CD1c-positive myeloid dendritic cell (primary cell): ENCODE data around the gene CLCNKB.
"Not testable (repeated sequence)": the region's sequence is repeated elsewhere in the genome, so short reads cannot be mapped to it uniquely, and the experiment has no call there.

Experiments
- DNase-seq: peaks from one replicate; pipeline ENCODE4 v3.0.0-alpha.2; 2016; ENCODE audit errors: extremely low spot score

The CLCNKB gene

GRCh38 chr1:16043521-16043920 is at the start of gene CLCNKB:
Gene CLCNKB (plus strand): TSS chr1:16043782. CDS start chr1:16044493, 711 bp downstream.
- no peak for DNase-seq

GRCh38 chr1:15994081-15994480 is 49.5 kb upstream of the CLCNKB start:
- no peak for DNase-seq

DNA sequence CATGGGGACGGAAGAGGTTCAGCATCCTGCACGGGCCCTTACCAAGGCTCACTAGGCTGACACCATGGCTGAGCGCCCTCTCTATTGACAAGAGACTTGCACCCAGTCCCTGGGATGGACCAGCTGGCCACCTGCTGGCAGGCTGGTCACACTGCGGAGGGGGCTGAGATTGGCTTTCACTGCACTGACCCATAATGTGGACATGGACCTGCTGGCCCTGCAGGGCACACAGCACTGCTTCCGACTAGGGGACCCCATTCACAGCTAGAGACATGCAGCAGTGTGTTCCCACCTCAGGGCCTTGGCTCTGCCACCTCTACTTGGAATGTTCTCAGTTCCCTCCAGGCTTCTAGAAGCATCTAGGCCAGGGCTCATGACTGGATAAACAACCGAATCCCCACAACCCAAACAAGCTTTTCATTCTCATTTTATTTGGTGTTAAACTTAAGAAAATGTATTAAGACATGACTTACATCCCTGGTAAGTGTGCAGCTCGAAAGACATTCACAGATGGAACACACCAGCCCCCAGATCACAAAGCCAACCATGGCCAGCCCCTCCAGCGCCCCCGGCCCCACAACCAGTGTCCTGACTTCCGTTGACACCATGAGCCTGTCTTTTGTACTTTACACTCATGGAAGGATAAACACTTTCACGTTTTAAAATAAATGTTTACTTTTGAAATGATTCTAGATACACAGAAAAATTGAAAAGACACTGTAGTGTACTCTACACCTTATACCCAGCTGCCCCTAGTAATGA is 48.8 kb upstream of the CLCNKB start:
- DNase-seq = peak; percentile 69

DNA sequence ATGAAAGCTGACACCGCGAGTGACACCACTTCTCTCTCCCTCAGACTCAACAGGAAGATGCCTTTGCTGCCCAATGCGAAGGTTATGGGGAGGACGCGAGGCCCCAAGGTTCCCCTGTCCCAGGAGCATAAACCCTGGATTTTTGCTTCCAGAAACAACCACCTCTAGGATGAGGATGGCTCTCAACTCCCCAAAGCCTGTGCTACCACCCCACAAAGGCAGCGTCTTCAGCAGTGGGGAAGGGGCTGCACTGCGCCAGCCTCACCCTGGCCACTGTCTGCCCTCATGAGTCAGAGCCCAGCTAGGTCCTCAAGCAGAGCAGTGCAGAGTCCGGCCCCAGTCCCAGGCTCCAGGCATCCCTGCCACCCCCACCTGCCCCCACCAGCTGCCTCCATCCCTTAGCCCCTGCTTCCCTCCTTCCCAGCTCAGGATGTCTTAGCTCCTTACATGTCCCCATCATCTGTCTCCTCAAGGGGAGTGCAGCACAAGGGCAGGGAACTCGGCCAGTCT is 46.5 kb upstream of the CLCNKB start:
- DNase-seq = no peak

DNA sequence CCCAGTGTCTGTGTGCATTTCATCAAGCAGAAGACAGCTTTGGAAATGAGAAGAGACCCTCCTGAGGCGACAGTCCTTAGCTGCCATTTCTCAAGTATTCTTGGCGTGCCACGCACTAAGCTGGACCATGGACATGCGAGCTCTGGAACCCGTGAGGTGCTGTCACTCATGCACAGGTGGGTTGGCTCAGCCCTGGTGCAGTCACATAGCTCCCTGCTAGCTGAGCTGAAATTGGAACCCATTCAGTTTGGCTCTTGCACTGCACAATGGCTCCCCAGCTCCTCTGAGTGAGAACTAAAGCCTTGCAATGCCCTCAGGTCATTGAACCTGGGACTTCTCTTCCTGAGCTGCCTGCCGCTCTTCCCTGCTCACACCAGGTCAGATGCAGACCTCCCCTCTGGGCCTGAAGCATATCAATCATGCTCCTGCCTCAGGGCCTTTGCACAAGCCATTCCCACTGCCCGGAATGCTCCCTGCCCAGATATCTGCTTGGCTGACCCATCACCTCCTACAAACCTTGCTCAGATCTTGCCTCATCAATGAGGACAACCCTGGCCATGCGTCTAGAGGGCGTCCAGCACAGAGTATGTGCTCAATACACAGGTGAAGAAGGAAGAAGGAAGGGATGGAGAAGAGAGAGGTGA is 45.8 kb upstream of the CLCNKB start:
- DNase-seq = no peak

GRCh38 chr1:15998929-15999328 is 44.7 kb upstream of the CLCNKB start:
- no peak for DNase-seq

DNA sequence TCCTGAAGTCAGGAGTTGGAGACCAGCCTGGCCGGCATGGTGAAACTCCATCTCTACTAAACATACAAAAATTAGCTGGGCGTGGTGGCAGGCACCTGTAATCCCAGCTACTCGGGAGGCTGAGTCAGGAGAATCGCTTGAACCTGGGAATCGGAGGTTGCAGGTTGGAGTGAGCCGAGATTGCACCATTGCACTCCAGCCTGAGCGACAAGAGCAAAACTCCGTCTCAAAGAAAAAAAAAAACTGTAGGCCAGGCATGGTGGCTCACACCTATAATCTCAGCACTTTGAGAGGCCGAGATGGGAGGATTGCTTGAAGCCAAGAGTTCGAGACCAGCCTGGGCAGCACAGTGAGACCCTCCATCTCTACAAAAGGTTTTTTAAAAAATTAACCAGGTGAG is 42.3 kb upstream of the CLCNKB start:
- not testable (repeated sequence) for DNase-seq

DNA sequence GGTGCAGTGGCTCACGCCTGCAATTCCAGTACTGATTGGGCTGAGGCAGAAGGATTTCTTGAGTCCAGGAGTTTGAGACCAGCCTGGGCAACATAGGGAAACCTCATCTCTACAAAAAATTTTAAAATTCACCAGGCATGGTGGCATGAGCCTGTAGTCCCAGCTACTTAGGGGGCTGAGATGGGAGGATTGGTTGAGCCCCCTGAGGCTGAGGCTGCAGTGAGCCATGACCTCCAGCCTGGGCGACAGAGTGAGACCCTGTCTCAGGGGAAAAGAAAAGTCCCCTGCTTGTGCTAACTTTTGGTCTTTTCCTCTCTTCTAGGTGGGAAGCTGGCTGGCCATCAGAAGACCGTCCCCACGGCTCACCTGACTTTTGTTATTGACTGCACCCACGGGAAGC is 38.0 kb upstream of the CLCNKB start:
- no peak for DNase-seq

- no peak for DNase-seq
Observed at GRCh38 chr1:16006010-16006409, 37.6 kb upstream of the CLCNKB start.

DNA sequence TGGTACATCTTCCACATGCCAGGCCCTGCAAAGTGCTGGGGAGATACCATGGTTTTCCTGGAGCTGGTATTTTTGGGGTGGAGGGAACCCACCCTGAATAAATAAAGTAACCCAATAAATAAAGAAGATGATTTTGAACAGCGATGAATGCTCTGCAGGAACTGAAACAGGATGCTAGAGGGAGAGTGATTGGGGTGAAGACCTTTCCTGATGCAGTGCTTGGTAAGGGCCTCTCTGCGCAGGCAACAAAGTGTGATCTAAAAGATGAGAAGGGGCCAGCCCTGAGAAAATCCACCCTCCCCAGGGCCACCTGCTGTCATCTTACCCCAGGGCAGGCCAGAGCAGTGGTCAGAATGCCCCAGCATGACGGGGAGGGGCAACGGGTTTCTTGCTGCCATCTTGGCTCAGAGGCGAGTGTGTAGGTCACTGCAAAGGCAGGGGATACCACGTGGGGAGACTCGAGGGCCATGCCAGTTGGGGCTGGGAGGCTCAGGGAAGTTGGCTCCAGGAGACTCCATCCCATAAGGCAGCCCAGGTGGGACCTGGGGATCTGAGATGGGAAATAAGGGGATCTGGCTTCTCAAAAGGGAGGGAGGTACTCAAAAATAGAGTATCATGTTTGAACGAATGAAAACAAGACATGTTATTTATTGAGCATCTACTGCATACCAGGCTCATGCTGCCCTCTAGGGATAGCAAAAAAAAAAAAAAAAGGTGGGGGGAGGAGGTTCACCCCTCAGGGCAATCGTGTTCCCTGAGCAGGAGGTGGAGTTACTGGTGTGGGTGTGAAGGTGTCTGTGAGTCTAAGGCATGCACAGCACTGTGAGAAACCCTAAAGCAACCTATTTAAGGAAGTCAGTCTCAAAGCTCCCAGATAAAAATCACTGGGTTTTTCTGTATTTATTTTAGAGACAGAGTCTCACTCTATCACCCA is 36.8 kb upstream of the CLCNKB start:
- DNase-seq = no peak

DNA sequence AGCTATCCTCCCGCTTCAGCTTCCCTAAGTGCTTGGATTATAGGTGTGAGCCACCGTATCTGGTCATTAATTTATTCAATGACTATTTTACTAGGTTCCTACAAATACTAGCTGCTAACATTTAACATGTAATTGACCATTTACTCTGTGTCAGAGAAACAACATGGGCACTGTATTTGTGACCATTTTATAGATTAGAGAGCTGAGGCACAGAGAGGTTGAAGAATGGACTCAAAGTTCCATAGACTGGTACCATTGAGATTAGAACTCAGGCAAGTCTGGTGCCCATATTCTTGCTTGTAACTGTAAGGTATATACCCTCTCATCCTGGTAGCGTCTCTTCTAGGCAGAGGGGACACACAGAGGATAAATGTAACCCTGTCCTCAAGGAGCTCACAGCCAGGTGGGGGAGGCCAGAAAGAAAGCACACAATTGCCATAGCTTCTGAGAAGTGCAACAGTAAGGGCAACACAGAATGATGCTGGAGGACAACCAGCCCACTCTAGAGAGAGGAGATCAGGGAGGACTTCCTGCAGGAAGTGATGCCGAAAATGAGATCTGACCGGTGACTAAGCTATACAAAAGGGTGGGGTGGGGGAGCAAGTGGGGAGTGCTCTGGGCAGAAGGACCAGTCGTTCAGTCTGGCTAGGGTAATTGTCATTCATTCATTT is 35.8 kb upstream of the CLCNKB start:
- DNase-seq = no peak

- peak; percentile 84 for DNase-seq
Observed at GRCh38 chr1:16009030-16009460, 34.5 kb upstream of the CLCNKB start.

DNA sequence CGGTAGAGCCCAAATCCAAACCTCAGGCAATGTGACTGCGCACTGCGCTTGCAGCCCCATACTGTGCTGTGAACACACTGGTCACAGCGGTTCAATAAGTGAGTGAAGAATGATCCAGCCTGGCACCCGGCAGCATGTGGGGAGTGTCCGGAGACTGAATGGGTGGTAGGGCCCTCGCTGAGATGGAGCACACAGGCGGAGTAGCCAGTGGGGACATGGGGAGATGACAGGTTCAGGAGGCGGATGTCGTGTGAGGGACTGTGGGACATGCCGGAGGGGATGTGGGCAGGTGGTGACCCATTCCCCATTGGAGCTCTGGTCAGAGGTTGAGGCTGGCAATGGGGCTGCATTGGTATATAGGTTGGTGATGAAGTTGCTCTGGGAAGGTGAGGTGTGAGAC is 33.9 kb upstream of the CLCNKB start:
- no peak for DNase-seq

DNA sequence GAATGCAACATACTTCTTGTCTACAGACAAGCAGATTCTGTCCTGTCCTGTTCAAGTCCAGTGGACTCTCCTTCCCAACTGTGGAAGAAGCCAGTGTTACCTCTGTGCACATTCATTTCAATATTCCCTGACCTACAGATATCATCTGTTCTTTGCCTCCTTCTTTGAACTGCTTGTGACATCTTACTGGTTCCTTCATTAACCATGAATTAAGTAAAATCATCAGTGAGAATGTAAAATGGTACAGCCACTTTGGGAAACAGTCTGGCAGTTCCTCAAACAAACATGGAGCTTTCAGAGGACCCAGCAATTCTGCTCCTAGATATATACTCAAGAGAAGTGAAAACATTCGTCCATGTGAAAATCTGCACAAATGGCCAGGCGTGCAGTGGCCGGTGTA is 32.7 kb upstream of the CLCNKB start:
- no peak for DNase-seq

- no peak for DNase-seq
Observed at GRCh38 chr1:16011936-16012589, 31.5 kb upstream of the CLCNKB start.

DNA sequence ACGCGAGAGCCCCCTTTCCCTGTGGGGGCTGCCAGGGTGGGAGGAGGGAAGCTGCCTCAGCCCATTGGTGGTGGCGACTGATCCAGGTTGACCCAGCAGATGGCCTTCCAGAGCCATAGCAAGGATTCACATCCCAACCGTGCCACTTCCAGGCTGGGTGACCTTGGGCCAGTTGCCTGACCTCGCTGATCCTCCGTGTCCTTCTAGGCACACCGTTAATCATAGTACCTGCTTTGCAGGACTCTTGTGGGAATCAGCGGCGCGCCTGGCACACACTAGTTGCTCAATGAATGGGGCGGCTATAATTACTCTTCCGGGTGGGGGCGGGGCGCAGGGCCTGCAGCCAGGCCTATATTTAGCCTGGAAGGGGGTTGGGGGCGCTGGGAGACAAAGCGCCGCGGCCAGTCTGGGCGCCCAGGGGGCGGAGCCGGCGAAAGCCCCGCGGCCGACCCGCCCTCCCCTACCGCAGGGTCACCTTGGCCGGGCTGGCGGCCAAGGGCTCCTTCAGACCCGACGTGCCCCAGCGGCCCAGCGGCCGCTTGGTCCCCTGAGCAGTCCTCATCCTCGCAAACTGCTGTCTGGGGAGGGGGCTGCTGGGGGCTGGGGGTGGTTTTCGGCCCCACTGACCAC is 30.9 kb upstream of the CLCNKB start:
- DNase-seq = peak; percentile 49

GRCh38 chr1:16013220-16013907 is 30.2 kb upstream of the CLCNKB start:
- peak; percentile 55 for DNase-seq

DNA sequence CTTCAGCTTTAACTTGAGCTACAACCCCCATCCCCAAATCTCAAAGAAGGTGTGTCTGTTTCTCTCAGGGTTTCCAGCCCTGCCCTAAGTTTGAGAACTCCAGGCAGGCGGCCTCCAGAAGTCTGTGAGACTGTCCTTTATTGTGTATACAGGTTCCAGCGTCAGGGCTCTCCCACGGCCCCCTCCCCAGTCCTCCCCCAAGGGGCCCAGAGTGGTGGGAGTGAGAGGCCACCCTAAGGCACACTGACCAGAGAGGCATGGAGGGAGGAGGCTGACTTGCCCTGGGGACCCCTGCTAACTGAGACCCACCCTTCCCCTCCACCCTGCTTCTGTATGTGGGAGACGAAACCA is 29.7 kb upstream of the CLCNKB start:
- no peak for DNase-seq

GRCh38 chr1:16014509-16015482 is 28.8 kb upstream of the CLCNKB start:
- peak; percentile 8 for DNase-seq
